IMR-90 (cell line): ENCODE data around the gene ZMAT5.

Experiments used
- CEBPB ChIP-seq: IDR thresholded peaks from 2 replicates; pipeline ENCODE4 v1.6.1; 2012; ENCODE audit warnings: low read depth, low read length, improper control_type of control experiment
- MAFK ChIP-seq: IDR thresholded peaks from 2 replicates; pipeline ENCODE4 v1.6.1; 2012; ENCODE audit warnings: low read depth, low read length, improper control_type of control experiment
- MAZ ChIP-seq: IDR thresholded peaks from 2 replicates; pipeline ENCODE4 v1.6.1; 2012; ENCODE audit warnings: low read depth, mild to moderate bottlenecking, low read length, improper control_type of control experiment, moderate library complexity, borderline replicate concordance
- NFE2L2 ChIP-seq: fragments of 150-350 bp; IDR thresholded peaks from 2 replicates; pipeline ENCODE4 v1.6.1; 2016; ENCODE audit warnings: low read depth, mild to moderate bottlenecking, low read length
- POLR2A ChIP-seq: IDR thresholded peaks from 2 replicates; pipeline ENCODE4 v1.6.1; 2012; ENCODE audit warnings: mild to moderate bottlenecking, low read depth, low read length
- RAD21 ChIP-seq: IDR thresholded peaks from 2 replicates; pipeline ENCODE4 v1.6.1; 2012; ENCODE audit warnings: low read length, improper control_type of control experiment
- RCOR1 ChIP-seq: IDR thresholded peaks from 2 replicates; pipeline ENCODE4 v1.6.1; 2012; ENCODE audit warnings: mild to moderate bottlenecking, low read length, improper control_type of control experiment; ENCODE audit not compliant: insufficient replicate concordance
- SMC3 ChIP-seq: fragments of 150-350 bp; IDR thresholded peaks from 2 replicates; pipeline ENCODE4 v1.6.1; 2016; ENCODE audit warnings: low read depth, mild to moderate bottlenecking, antibody characterized with exemption, low read length, moderate library complexity
- TF ChIP-seq, protein P1 (sequence below): conservative IDR thresholded peaks from 2 replicates; pipeline ENCODE4 v1.5.1; 2012; ENCODE audit warnings: mild to moderate bottlenecking, low read depth, low read length, improper control_type of control experiment
- TF ChIP-seq, protein P2 (sequence below): fragments of 150-350 bp; IDR thresholded peaks from 2 replicates; pipeline ENCODE4 v1.6.1; 2017; ENCODE audit warnings: mild to moderate bottlenecking, antibody characterized with exemption, low read length, low read depth
- TF ChIP-seq, protein P3 (sequence below): fragments of 150-350 bp; IDR thresholded peaks from 2 replicates; pipeline ENCODE4 v1.6.1; 2016; ENCODE audit warnings: low read depth, mild to moderate bottlenecking, low read length, moderate library complexity, borderline replicate concordance

DNA sequence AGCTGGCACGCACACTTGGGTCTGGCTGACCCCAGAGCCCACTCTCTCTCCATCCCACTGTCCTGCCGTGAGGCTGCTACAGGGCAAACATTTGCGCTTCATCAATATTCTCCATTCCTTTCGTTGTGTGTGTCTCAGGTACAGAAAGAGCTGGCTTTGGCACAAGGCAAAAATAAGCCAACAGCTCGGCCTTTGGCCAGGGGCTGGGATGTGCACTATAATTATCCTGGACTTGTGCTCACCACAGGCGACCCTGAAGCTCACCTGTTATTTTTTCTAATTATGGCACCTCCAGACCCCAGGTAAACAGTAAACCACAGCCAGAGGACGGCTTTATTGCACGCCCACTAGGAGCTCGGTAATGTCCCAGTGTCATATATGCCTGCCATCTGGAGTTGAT is 10.9 kb downstream of the ZMAT5 start:
- TF ChIP-seq, protein P1, sequence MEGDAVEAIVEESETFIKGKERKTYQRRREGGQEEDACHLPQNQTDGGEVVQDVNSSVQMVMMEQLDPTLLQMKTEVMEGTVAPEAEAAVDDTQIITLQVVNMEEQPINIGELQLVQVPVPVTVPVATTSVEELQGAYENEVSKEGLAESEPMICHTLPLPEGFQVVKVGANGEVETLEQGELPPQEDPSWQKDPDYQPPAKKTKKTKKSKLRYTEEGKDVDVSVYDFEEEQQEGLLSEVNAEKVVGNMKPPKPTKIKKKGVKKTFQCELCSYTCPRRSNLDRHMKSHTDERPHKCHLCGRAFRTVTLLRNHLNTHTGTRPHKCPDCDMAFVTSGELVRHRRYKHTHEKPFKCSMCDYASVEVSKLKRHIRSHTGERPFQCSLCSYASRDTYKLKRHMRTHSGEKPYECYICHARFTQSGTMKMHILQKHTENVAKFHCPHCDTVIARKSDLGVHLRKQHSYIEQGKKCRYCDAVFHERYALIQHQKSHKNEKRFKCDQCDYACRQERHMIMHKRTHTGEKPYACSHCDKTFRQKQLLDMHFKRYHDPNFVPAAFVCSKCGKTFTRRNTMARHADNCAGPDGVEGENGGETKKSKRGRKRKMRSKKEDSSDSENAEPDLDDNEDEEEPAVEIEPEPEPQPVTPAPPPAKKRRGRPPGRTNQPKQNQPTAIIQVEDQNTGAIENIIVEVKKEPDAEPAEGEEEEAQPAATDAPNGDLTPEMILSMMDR = no peak
- TF ChIP-seq POLR2A (no peak), RAD21 (no peak), SMC3 (no peak), RCOR1 (no peak), CEBPB (no peak), NFE2L2 (no peak), MAFK (no peak), MAZ (no peak)
- TF ChIP-seq, protein P2, sequence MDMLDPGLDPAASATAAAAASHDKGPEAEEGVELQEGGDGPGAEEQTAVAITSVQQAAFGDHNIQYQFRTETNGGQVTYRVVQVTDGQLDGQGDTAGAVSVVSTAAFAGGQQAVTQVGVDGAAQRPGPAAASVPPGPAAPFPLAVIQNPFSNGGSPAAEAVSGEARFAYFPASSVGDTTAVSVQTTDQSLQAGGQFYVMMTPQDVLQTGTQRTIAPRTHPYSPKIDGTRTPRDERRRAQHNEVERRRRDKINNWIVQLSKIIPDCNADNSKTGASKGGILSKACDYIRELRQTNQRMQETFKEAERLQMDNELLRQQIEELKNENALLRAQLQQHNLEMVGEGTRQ = no peak
- TF ChIP-seq, protein P3, sequence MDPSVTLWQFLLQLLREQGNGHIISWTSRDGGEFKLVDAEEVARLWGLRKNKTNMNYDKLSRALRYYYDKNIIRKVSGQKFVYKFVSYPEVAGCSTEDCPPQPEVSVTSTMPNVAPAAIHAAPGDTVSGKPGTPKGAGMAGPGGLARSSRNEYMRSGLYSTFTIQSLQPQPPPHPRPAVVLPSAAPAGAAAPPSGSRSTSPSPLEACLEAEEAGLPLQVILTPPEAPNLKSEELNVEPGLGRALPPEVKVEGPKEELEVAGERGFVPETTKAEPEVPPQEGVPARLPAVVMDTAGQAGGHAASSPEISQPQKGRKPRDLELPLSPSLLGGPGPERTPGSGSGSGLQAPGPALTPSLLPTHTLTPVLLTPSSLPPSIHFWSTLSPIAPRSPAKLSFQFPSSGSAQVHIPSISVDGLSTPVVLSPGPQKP = no peak
